Caco-2 (cell line): ENCODE results near the gene ACAP3. TPM values are rescaled to one million over a fixed set of nuclear protein-coding genes. Genes with fewer than 3 reads are reported as not detected.

Experiments
- BruUV-seq: library from RNA; stranded (reverse); fragments of 400-500 nt; replicated peaks from 2 replicates; lab custom pipeline; 2021; lab: Mats Ljungman, UMichigan
- CTCF ChIA-PET: fragments of 300-600 bp; sonication (Branson Sonifier 250); formaldehyde crosslinking; loops from one replicate; lab custom pipeline; 2022; ENCODE audit warnings: antibody characterized with exemption; lab: Charles Lee
- POLR2A ChIA-PET: fragments of 300-600 bp; sonication (Branson Sonifier 250); formaldehyde crosslinking; loops from one replicate; lab custom pipeline; 2022; ENCODE audit warnings: antibody characterized with exemption; lab: Charles Lee
- DNase-seq, 2 experiments: peaks; one replicate each; pipeline versions ENCODE4 v3.0.0 to v3.0.0-alpha.2; 2020 to 2022
- H3K27me3 ChIP-seq: replicated peaks from 2 replicates; pipeline ENCODE4 v1.6.0; 2011; ENCODE audit warnings: low read length; ENCODE audit not compliant: control insufficient read depth, insufficient read depth
- H3K36me3 ChIP-seq: 2 replicates; pipeline ENCODE4 v1.5.1; 2011; ENCODE audit warnings: low read length; ENCODE audit not compliant: control insufficient read depth, insufficient read depth
- H3K4me1 ChIP-seq: fragments of 250-450 bp; sonication (Bioruptor Pico); 2 replicates; pipeline ENCODE4 v1.5.1; 2020; ENCODE audit warnings: mild to moderate bottlenecking
- H3K4me3 ChIP-seq: 2 replicates; pipeline ENCODE4 v1.5.1; 2011; ENCODE audit warnings: low read depth, mild to moderate bottlenecking, control low read depth, low read length
- H3K9me3 ChIP-seq: fragments of 250-450 bp; sonication (Bioruptor Pico); 2 replicates; pipeline ENCODE4 v1.5.1; 2020; ENCODE audit warnings: mild to moderate bottlenecking, moderate library complexity
- H3K27ac Mint-ChIP-seq: one replicate; pipeline ENCODE4 v1.8.0; 2022; ENCODE audit warnings: mixed read lengths; ENCODE audit not compliant: unreplicated experiment
- H3K27me3 Mint-ChIP-seq: one replicate; pipeline ENCODE4 v1.8.0; 2022; ENCODE audit warnings: mixed read lengths; ENCODE audit not compliant: insufficient read depth, unreplicated experiment
- H3K36me3 Mint-ChIP-seq: one replicate; pipeline ENCODE4 v1.8.0; 2022; ENCODE audit warnings: mild to moderate bottlenecking, mixed read lengths; ENCODE audit not compliant: insufficient read depth, unreplicated experiment
- H3K4me1 Mint-ChIP-seq: one replicate; pipeline ENCODE4 v1.8.0; 2022; ENCODE audit warnings: low read depth, mixed read lengths; ENCODE audit not compliant: unreplicated experiment
- H3K4me3 Mint-ChIP-seq: one replicate; pipeline ENCODE4 v1.8.0; 2022; ENCODE audit warnings: mild to moderate bottlenecking, moderate library complexity, mixed read lengths; ENCODE audit not compliant: unreplicated experiment
- H3K9me3 Mint-ChIP-seq: one replicate; pipeline ENCODE4 v1.8.0; 2022; ENCODE audit warnings: mixed read lengths; ENCODE audit not compliant: unreplicated experiment
- intact Hi-C: fragments of 100-400 bp; cut with micrococcal nuclease; formaldehyde crosslinking; loops from one replicate; pipeline ENCODE4 v1.10.0; 2022; ENCODE audit not compliant: unreplicated experiment
- total RNA-seq: library from RNA; stranded (reverse); gene quantifications from 2 replicates; pipeline ENCODE4 v1.2.3, GENCODE V29; 2022
- TF ChIP-seq, protein P1 (sequence below), 2 experiments: fragments of 200-600 bp in 1 of 2; IDR thresholded peaks; 1 replicate in 1 of 2; 2 replicates in 1 of 2; pipeline versions ENCODE4 v1.5.1 to v1.8.0; 2011 to 2022; ENCODE audit warnings: antibody characterized with exemption in 1 of 2, control low read depth in 1 of 2, inconsistent platforms in 1 of 2, low read depth in 1 of 2, low read length in 1 of 2, mild to moderate bottlenecking in 1 of 2, moderate library complexity in 1 of 2; ENCODE audit not compliant: insufficient read depth in 1 of 2, severe bottlenecking in 1 of 2, unreplicated experiment in 1 of 2

The ACAP3 gene
- total RNA-seq, 1 experiment from 2014 or later: 46.6 TPM

DNA sequence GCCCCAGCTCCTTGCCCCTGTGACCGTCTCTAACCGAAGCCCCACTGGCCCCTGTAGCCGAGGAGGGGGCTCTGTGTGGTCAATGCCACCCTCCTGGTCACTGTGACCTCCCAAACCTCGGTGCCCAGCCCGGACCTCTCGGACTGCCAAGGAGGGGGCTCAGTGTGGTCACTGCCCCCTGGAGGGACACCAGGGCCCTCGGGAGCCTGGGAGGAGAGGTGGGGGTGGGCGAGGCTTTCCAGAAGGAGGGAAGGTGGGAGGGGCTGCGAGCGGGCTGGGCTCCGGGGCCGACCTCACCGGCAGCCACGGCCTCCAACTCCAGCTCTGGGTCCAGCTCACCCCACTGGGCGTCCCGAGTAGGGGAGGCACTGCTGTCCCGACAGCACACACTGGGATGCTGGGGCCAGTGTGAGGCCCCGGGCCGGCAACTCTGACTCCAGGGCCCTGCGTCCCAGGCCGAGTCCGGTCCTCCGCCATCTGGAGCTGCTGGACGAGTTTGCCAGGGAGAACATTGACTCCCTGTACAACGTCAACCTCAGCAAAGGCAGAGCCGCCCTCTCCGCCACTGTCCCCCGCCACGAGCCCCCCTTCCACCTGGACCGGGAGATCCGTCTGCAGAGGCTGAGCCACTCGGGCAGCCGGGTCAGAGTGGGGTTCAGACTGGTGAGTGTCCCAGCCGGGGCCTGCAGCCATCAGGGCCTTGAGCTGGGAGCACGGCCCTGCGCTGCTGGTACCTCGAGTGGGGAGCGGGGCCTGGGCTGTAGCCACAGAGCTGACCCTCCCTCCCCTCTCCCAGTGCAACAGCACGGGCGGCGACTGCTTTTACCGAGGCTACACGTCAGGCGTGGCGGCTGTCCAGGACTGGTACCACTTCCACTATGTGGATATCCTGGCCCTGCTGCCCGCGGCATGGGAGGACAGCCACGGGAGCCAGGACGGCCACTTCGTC is 21.1 kb downstream of the ACAP3 start:
- Histone ChIP-seq H3K4me3 (no peak overlapping the region), H3K36me3 (no peaks in the 10 kb centered on the region), H3K27me3 (no peaks in the 10 kb centered on the region), H3K9me3 (no peaks in the 10 kb centered on the region), H3K4me1 (no peaks in the 10 kb centered on the region; the same call in 1 of the 2 replicates)
- Mint-ChIP-seq H3K36me3 (peaks cover 9% of the 10 kb centered on the region), H3K4me1 (no peaks in the 10 kb centered on the region), H3K27me3 (peaks cover 3% of the 10 kb centered on the region), H3K27ac (no peak overlapping the region), H3K4me3 (no peak overlapping the region), H3K9me3 (peaks cover 8% of the 10 kb centered on the region)
- ChIA-PET POLR2A (no interaction called here), CTCF (no interaction called here)
- no TSS peak for BruUV-seq
- DNase-seq: no peak
- TF ChIP-seq, protein P1, sequence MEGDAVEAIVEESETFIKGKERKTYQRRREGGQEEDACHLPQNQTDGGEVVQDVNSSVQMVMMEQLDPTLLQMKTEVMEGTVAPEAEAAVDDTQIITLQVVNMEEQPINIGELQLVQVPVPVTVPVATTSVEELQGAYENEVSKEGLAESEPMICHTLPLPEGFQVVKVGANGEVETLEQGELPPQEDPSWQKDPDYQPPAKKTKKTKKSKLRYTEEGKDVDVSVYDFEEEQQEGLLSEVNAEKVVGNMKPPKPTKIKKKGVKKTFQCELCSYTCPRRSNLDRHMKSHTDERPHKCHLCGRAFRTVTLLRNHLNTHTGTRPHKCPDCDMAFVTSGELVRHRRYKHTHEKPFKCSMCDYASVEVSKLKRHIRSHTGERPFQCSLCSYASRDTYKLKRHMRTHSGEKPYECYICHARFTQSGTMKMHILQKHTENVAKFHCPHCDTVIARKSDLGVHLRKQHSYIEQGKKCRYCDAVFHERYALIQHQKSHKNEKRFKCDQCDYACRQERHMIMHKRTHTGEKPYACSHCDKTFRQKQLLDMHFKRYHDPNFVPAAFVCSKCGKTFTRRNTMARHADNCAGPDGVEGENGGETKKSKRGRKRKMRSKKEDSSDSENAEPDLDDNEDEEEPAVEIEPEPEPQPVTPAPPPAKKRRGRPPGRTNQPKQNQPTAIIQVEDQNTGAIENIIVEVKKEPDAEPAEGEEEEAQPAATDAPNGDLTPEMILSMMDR (IDR thresholded peaks at IDR 0.05; ENCODE audit: insufficient read depth in 1 of 2, low read depth in 1 of 2, low read length in 1 of 2, severe bottlenecking in 1 of 2, unreplicated experiment in 1 of 2): no peak
- intact Hi-C loops: no loop called here

DNA sequence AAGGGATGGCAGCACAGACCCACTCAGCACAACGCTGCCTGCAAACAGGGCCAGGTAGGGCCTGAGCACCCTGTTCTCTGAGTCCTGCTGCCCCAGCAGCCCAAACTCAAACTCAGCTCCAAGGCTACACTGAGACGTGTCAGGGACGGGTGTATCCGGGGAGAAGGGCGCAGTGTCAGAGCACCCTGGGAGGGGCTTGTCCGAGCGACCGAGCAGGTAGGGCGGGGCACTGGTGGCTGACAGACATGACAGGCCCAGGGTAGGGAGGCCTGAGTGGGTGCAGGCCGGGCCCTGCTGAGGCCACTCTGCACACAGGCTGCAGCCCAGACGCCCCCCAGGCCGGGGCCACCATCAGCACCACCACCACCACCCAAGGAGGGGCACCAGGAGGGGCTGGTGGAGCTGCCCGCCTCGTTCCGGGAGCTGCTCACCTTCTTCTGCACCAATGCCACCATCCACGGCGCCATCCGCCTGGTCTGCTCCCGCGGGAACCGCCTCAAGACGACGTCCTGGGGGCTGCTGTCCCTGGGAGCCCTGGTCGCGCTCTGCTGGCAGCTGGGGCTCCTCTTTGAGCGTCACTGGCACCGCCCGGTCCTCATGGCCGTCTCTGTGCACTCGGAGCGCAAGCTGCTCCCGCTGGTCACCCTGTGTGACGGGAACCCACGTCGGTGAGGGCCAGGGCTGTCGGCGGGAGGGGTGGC is 22.0 kb downstream of the ACAP3 start:
- CTCF ChIA-PET: no interaction called here
- no peak for DNase-seq
- Histone ChIP-seq H3K4me1 (no peaks in the 10 kb centered on the region), H3K36me3 (no peaks in the 10 kb centered on the region), H3K9me3 (no peaks in the 10 kb centered on the region), H3K27me3 (no peaks in the 10 kb centered on the region), H3K4me3 (no peak overlapping the region)
- no peak overlapping the region for H3K27ac Mint-ChIP-seq
- peaks cover 3% of the 10 kb centered on the region for H3K27me3 Mint-ChIP-seq
- intact Hi-C loops: no loop called here
- no peaks in the 10 kb centered on the region for H3K4me1 Mint-ChIP-seq
- peaks cover 9% of the 10 kb centered on the region for H3K36me3 Mint-ChIP-seq
- H3K4me3 Mint-ChIP-seq: no peak overlapping the region
- peaks cover 8% of the 10 kb centered on the region for H3K9me3 Mint-ChIP-seq
- BruUV-seq: no TSS peak
- TF ChIP-seq, protein P1 (IDR thresholded peaks at IDR 0.05; ENCODE audit: insufficient read depth in 1 of 2, low read depth in 1 of 2, low read length in 1 of 2, severe bottlenecking in 1 of 2, unreplicated experiment in 1 of 2): no peak
- POLR2A ChIA-PET: no interaction called here

GRCh38 chr1:1285102-1285571 is 22.6 kb downstream of the ACAP3 start:
- ChIA-PET POLR2A (no interaction called here), CTCF (no interaction called here)
- Histone ChIP-seq H3K4me3 (no peak overlapping the region), H3K9me3 (no peaks in the 10 kb centered on the region), H3K4me1 (no peaks in the 10 kb centered on the region), H3K36me3 (no peaks in the 10 kb centered on the region), H3K27me3 (no peaks in the 10 kb centered on the region)
- no peaks in the 10 kb centered on the region for H3K4me1 Mint-ChIP-seq
- H3K4me3 Mint-ChIP-seq: no peak overlapping the region
- peaks cover 5% of the 10 kb centered on the region for H3K9me3 Mint-ChIP-seq
- intact Hi-C loops: no loop called here
- no peak for DNase-seq
- H3K27ac Mint-ChIP-seq: no peak overlapping the region
- no TSS peak for BruUV-seq
- H3K36me3 Mint-ChIP-seq: peaks cover 4% of the 10 kb centered on the region
- H3K27me3 Mint-ChIP-seq: peaks cover 2% of the 10 kb centered on the region
- TF ChIP-seq, protein P1 (IDR thresholded peaks at IDR 0.05; ENCODE audit: insufficient read depth in 1 of 2, low read depth in 1 of 2, low read length in 1 of 2, severe bottlenecking in 1 of 2, unreplicated experiment in 1 of 2): no peak
